Mesothelial cell of epicardium (in vitro differentiated cells): Measurements from ENCODE around the gene ERN2. TPM values are rescaled to one million over a fixed set of nuclear protein-coding genes. Genes with fewer than 3 reads are reported as not detected.

Source experiments
- DNase-seq, 2 experiments: peaks; one replicate each; pipeline ENCODE4 v3.0.0; 2021; ENCODE audit warnings: low spot score in 2 of 2; ENCODE audit not compliant: unreplicated experiment in 2 of 2
- H3K27ac Mint-ChIP-seq: 2 replicates; pipeline ENCODE4 v1.8.0; 2021; ENCODE audit warnings: mixed read lengths
- H3K27me3 Mint-ChIP-seq: 2 replicates; pipeline ENCODE4 v1.8.0; 2021; ENCODE audit warnings: low read depth, mixed read lengths
- H3K36me3 Mint-ChIP-seq: 2 replicates; pipeline ENCODE4 v1.8.0; 2021; ENCODE audit warnings: mixed read lengths
- H3K4me1 Mint-ChIP-seq: 2 replicates; pipeline ENCODE4 v1.8.0; 2021; ENCODE audit warnings: mixed read lengths
- H3K4me3 Mint-ChIP-seq: 2 replicates; pipeline ENCODE4 v1.8.0; 2021; ENCODE audit warnings: mild to moderate bottlenecking, moderate library complexity, mixed read lengths
- H3K9me3 Mint-ChIP-seq: 2 replicates; pipeline ENCODE4 v1.8.0; 2021; ENCODE audit warnings: mixed read lengths
- CTCF ChIP-seq: fragments of 200-600 bp; sonication (generic); IDR thresholded peaks from one replicate; pipeline ENCODE4 v1.5.0; 2021; ENCODE audit warnings: antibody characterized with exemption; ENCODE audit not compliant: unreplicated experiment
- total RNA-seq: library from RNA; stranded (reverse); gene quantifications from 3 replicates; pipeline ENCODE4 v1.2.1, GENCODE V29; 2021

Gene ERN2
- total RNA-seq, 1 donor from 2014 or later = 0.31 TPM

- no peak overlapping the region for H3K27ac Mint-ChIP-seq
- H3K4me1 Mint-ChIP-seq = no peaks in the 10 kb centered on the region
- peaks cover 15% of the 10 kb centered on the region for H3K9me3 Mint-ChIP-seq
- H3K36me3 Mint-ChIP-seq = no peaks in the 10 kb centered on the region
- no peak for TF ChIP-seq CTCF
- H3K27me3 Mint-ChIP-seq = peaks cover 72% of the 10 kb centered on the region
- no peak for DNase-seq
- no peak overlapping the region for H3K4me3 Mint-ChIP-seq
Observed at GRCh38 chr16:23711785-23712184, 1.2 kb downstream of the ERN2 start.

GRCh38 chr16:23710504-23710903 lies 2.5 kb downstream of the ERN2 start:
- no peak for TF ChIP-seq CTCF
- Mint-ChIP-seq H3K27ac (no peak overlapping the region), H3K27me3 (peaks cover 63% of the 10 kb centered on the region), H3K36me3 (no peaks in the 10 kb centered on the region), H3K9me3 (peaks cover 15% of the 10 kb centered on the region), H3K4me3 (no peak overlapping the region), H3K4me1 (no peaks in the 10 kb centered on the region)
- DNase-seq = no peak

- Mint-ChIP-seq H3K27ac (no peak overlapping the region), H3K36me3 (no peaks in the 10 kb centered on the region), H3K4me3 (no peak overlapping the region), H3K9me3 (peaks cover 15% of the 10 kb centered on the region), H3K4me1 (no peaks in the 10 kb centered on the region), H3K27me3 (peaks cover 60% of the 10 kb centered on the region)
- no peak for TF ChIP-seq CTCF
- DNase-seq = no peak
Observed at GRCh38 chr16:23710008-23710407, 3.0 kb downstream of the ERN2 start.

- TF ChIP-seq CTCF = no peak
- H3K27me3 Mint-ChIP-seq = peaks cover 56% of the 10 kb centered on the region
- DNase-seq = no peak
- no peak overlapping the region for H3K4me3 Mint-ChIP-seq
- peaks cover 15% of the 10 kb centered on the region for H3K9me3 Mint-ChIP-seq
- H3K27ac Mint-ChIP-seq = no peak overlapping the region
- H3K36me3 Mint-ChIP-seq = no peaks in the 10 kb centered on the region
- no peaks in the 10 kb centered on the region for H3K4me1 Mint-ChIP-seq
Observed at GRCh38 chr16:23709536-23709935, 3.5 kb downstream of the ERN2 start.

GRCh38 chr16:23706439-23706838 lies 6.6 kb downstream of the ERN2 start:
- no peaks in the 10 kb centered on the region for H3K4me1 Mint-ChIP-seq
- peaks cover 23% of the 10 kb centered on the region for H3K9me3 Mint-ChIP-seq
- no peak for TF ChIP-seq CTCF
- H3K4me3 Mint-ChIP-seq = no peak overlapping the region
- no peak overlapping the region for H3K27ac Mint-ChIP-seq
- peaks cover 31% of the 10 kb centered on the region for H3K27me3 Mint-ChIP-seq
- DNase-seq = no peak
- no peaks in the 10 kb centered on the region for H3K36me3 Mint-ChIP-seq

- no peak for TF ChIP-seq CTCF
Observed at GRCh38 chr16:23705517-23705902, 7.5 kb downstream of the ERN2 start.

More at GRCh38 chr16:23705517-23705902, 7.5 kb downstream of the ERN2 start:
- H3K27ac Mint-ChIP-seq = no peak overlapping the region
- H3K36me3 Mint-ChIP-seq = no peaks in the 10 kb centered on the region
- H3K4me1 Mint-ChIP-seq = no peaks in the 10 kb centered on the region
- peaks cover 22% of the 10 kb centered on the region for H3K27me3 Mint-ChIP-seq
- no peak overlapping the region for H3K4me3 Mint-ChIP-seq
- no peak for DNase-seq
- peaks cover 23% of the 10 kb centered on the region for H3K9me3 Mint-ChIP-seq
